Activated naive CD8-positive, alpha-beta T cell treated with anti-CD3 and anti-CD28 coated beads, Interleukin-2, amount 10 ng/mL, durations not matched to agents 7 days and 5 days (primary cell): ENCODE measurements around the gene RPTOR. TPM values are rescaled to one million over a fixed set of nuclear protein-coding genes. Genes with fewer than 3 reads are reported as not detected.

Source experiments
- total RNA-seq, 2 experiments: library from RNA; stranded (reverse); gene quantifications; one replicate each; pipeline ENCODE4 v1.2.3, GENCODE V29; 2021

Gene RPTOR
- total RNA-seq, 2 experiments from 2014 or later = 43.2 to 43.8 TPM

Other genes with a start within 250 kb of the RPTOR start
- gene ENDOV, start 129.7 kb upstream of the RPTOR start, total RNA-seq = 10 to 100 TPM; 17.8 to 23.1 TPM
- 1 to 10 TPM; 2.5 to 2.8 TPM for gene NPTX1, start 68.2 kb upstream of the RPTOR start, total RNA-seq